ENCODE measurements around the gene ANXA6.

The ANXA6 gene

GRCh38 chr5:151097061-151097460, 60.5 kb downstream of the ANXA6 start:
- H3K27me3 ChIP-seq (ENCODE audit: low read depth, low read length): no peaks in the 10 kb centered on the region
- peaks cover 8 to 21% of the 10 kb centered on the region in 2 donors for H3K36me3 ChIP-seq (ENCODE audit: control insufficient read depth in 1 of 2, insufficient read depth in 2 of 2, low read length in 2 of 2)
- no peak overlapping the region for H3K27ac ChIP-seq (ENCODE audit: low read length)
- no peaks in the 10 kb centered on the region for H3K9me3 ChIP-seq (ENCODE audit: control insufficient read depth in 1 of 2, low read length in 2 of 2)
- peaks cover 33 to 37% of the 10 kb centered on the region in 2 donors for H3K4me1 ChIP-seq (ENCODE audit: control insufficient read depth in 1 of 2, insufficient read depth in 2 of 2, low read length in 2 of 2)
- no peak overlapping the region for H3K4me3 ChIP-seq (ENCODE audit: low read depth in 1 of 2, low read length in 2 of 2)

GRCh38 chr5:151096001-151096373, 61.6 kb downstream of the ANXA6 start:
- Histone ChIP-seq H3K4me1 (ENCODE audit: control insufficient read depth in 1 of 2, insufficient read depth in 2 of 2, low read length in 2 of 2) (peaks cover 33 to 37% of the 10 kb centered on the region in 2 donors), H3K27ac (ENCODE audit: low read length) (peak overlapping the region; percentile 88), H3K4me3 (ENCODE audit: low read depth in 1 of 2, low read length in 2 of 2) (no peak overlapping the region)

GRCh38 chr5:151095341-151096000, 62.1 kb downstream of the ANXA6 start:
- peaks cover 33 to 37% of the 10 kb centered on the region in 2 donors for H3K4me1 ChIP-seq (ENCODE audit: control insufficient read depth in 1 of 2, insufficient read depth in 2 of 2, low read length in 2 of 2)
- no peaks in the 10 kb centered on the region for H3K27me3 ChIP-seq (ENCODE audit: low read depth, low read length)
- H3K27ac ChIP-seq (ENCODE audit: low read length): peak overlapping the region; percentile 88
- no peak overlapping the region for H3K4me3 ChIP-seq (ENCODE audit: low read depth in 1 of 2, low read length in 2 of 2)
- peaks cover 0 to 7% of the 10 kb centered on the region in 2 donors for H3K36me3 ChIP-seq (ENCODE audit: control insufficient read depth in 1 of 2, insufficient read depth in 2 of 2, low read length in 2 of 2)
- H3K9me3 ChIP-seq (ENCODE audit: control insufficient read depth in 1 of 2, low read length in 2 of 2): no peaks in the 10 kb centered on the region

More at GRCh38 chr5:151096001-151096373, 61.6 kb downstream of the ANXA6 start:
- Histone ChIP-seq H3K27me3 (ENCODE audit: low read depth, low read length) (no peaks in the 10 kb centered on the region), H3K9me3 (ENCODE audit: control insufficient read depth in 1 of 2, low read length in 2 of 2) (no peaks in the 10 kb centered on the region), H3K36me3 (ENCODE audit: control insufficient read depth in 1 of 2, insufficient read depth in 2 of 2, low read length in 2 of 2) (peaks cover 3 to 10% of the 10 kb centered on the region in 2 donors)

GRCh38 chr5:151094852-151095245, 62.7 kb downstream of the ANXA6 start:
- H3K36me3 ChIP-seq (ENCODE audit: control insufficient read depth in 1 of 2, insufficient read depth in 2 of 2, low read length in 2 of 2): peaks cover 0 to 7% of the 10 kb centered on the region in 2 donors
- no peaks in the 10 kb centered on the region for H3K27me3 ChIP-seq (ENCODE audit: low read depth, low read length)
- H3K4me3 ChIP-seq (ENCODE audit: low read depth in 1 of 2, low read length in 2 of 2): no peak overlapping the region
- H3K4me1 ChIP-seq (ENCODE audit: control insufficient read depth in 1 of 2, insufficient read depth in 2 of 2, low read length in 2 of 2): peaks cover 33 to 35% of the 10 kb centered on the region in 2 donors
- peak overlapping the region; percentile 88 for H3K27ac ChIP-seq (ENCODE audit: low read length)
- H3K9me3 ChIP-seq (ENCODE audit: control insufficient read depth in 1 of 2, low read length in 2 of 2): no peaks in the 10 kb centered on the region

GRCh38 chr5:151094030-151094851, 63.3 kb downstream of the ANXA6 start:
- H3K36me3 ChIP-seq (ENCODE audit: control insufficient read depth in 1 of 2, insufficient read depth in 2 of 2, low read length in 2 of 2): peaks cover 0 to 2% of the 10 kb centered on the region in 2 donors
- peak overlapping the region in 1 of 2 donors; percentile 28 for H3K4me3 ChIP-seq (ENCODE audit: low read depth in 1 of 2, low read length in 2 of 2)

GRCh38 chr5:151093476-151093889, 64.1 kb downstream of the ANXA6 start:
- Histone ChIP-seq H3K4me1 (ENCODE audit: control insufficient read depth in 1 of 2, insufficient read depth in 2 of 2, low read length in 2 of 2) (peaks cover 30 to 35% of the 10 kb centered on the region in 2 donors), H3K27ac (ENCODE audit: low read length) (peak overlapping the region; percentile 88)

More at GRCh38 chr5:151094030-151094851, 63.3 kb downstream of the ANXA6 start:
- H3K27ac ChIP-seq (ENCODE audit: low read length): peak overlapping the region; percentile 88
- no peaks in the 10 kb centered on the region for H3K27me3 ChIP-seq (ENCODE audit: low read depth, low read length)
- H3K9me3 ChIP-seq (ENCODE audit: control insufficient read depth in 1 of 2, low read length in 2 of 2): no peaks in the 10 kb centered on the region
- peaks cover 33 to 35% of the 10 kb centered on the region in 2 donors for H3K4me1 ChIP-seq (ENCODE audit: control insufficient read depth in 1 of 2, insufficient read depth in 2 of 2, low read length in 2 of 2)

GRCh38 chr5:151092762-151093161, 64.8 kb downstream of the ANXA6 start:
- Histone ChIP-seq H3K4me3 (ENCODE audit: low read depth in 1 of 2, low read length in 2 of 2) (no peak overlapping the region), H3K36me3 (ENCODE audit: control insufficient read depth in 1 of 2, insufficient read depth in 2 of 2, low read length in 2 of 2) (no peaks in the 10 kb centered on the region), H3K27me3 (ENCODE audit: low read depth, low read length) (no peaks in the 10 kb centered on the region), H3K4me1 (ENCODE audit: control insufficient read depth in 1 of 2, insufficient read depth in 2 of 2, low read length in 2 of 2) (peaks cover 30 to 31% of the 10 kb centered on the region in 2 donors), H3K27ac (ENCODE audit: low read length) (peak overlapping the region; percentile 88), H3K9me3 (ENCODE audit: control insufficient read depth in 1 of 2, low read length in 2 of 2) (no peaks in the 10 kb centered on the region)

More at GRCh38 chr5:151093476-151093889, 64.1 kb downstream of the ANXA6 start:
- Histone ChIP-seq H3K9me3 (ENCODE audit: control insufficient read depth in 1 of 2, low read length in 2 of 2) (no peaks in the 10 kb centered on the region), H3K36me3 (ENCODE audit: control insufficient read depth in 1 of 2, insufficient read depth in 2 of 2, low read length in 2 of 2) (no peaks in the 10 kb centered on the region), H3K4me3 (ENCODE audit: low read depth in 1 of 2, low read length in 2 of 2) (no peak overlapping the region), H3K27me3 (ENCODE audit: low read depth, low read length) (no peaks in the 10 kb centered on the region)

- no peaks in the 10 kb centered on the region for H3K27me3 ChIP-seq (ENCODE audit: low read depth, low read length)
- H3K36me3 ChIP-seq (ENCODE audit: control insufficient read depth in 1 of 2, insufficient read depth in 2 of 2, low read length in 2 of 2): no peaks in the 10 kb centered on the region
- no peak overlapping the region for H3K4me3 ChIP-seq (ENCODE audit: low read depth in 1 of 2, low read length in 2 of 2)
- H3K27ac ChIP-seq (ENCODE audit: low read length): no peak overlapping the region
- H3K4me1 ChIP-seq (ENCODE audit: control insufficient read depth in 1 of 2, insufficient read depth in 2 of 2, low read length in 2 of 2): peaks cover 21 to 34% of the 10 kb centered on the region in 2 donors
- H3K9me3 ChIP-seq (ENCODE audit: control insufficient read depth in 1 of 2, low read length in 2 of 2): no peaks in the 10 kb centered on the region
Observed at GRCh38 chr5:151089726-151090125, 67.9 kb downstream of the ANXA6 start.

GRCh38 chr5:151088986-151089385, 68.6 kb downstream of the ANXA6 start:
- no peak overlapping the region for H3K27ac ChIP-seq (ENCODE audit: low read length)
- H3K4me3 ChIP-seq (ENCODE audit: low read depth in 1 of 2, low read length in 2 of 2): no peak overlapping the region
- H3K9me3 ChIP-seq (ENCODE audit: control insufficient read depth in 1 of 2, low read length in 2 of 2): no peaks in the 10 kb centered on the region
- no peaks in the 10 kb centered on the region for H3K27me3 ChIP-seq (ENCODE audit: low read depth, low read length)
- H3K36me3 ChIP-seq (ENCODE audit: control insufficient read depth in 1 of 2, insufficient read depth in 2 of 2, low read length in 2 of 2): no peaks in the 10 kb centered on the region
- peaks cover 14 to 30% of the 10 kb centered on the region in 2 donors for H3K4me1 ChIP-seq (ENCODE audit: control insufficient read depth in 1 of 2, insufficient read depth in 2 of 2, low read length in 2 of 2)

- H3K27ac ChIP-seq (ENCODE audit: low read length): peak overlapping the region; percentile 88
Observed at GRCh38 chr5:151087486-151087885, 70.1 kb downstream of the ANXA6 start.

GRCh38 chr5:151086905-151087360, 70.6 kb downstream of the ANXA6 start:
- peak overlapping the region; percentile 88 for H3K27ac ChIP-seq (ENCODE audit: low read length)
- no peaks in the 10 kb centered on the region for H3K9me3 ChIP-seq (ENCODE audit: control insufficient read depth in 1 of 2, low read length in 2 of 2)
- H3K4me1 ChIP-seq (ENCODE audit: control insufficient read depth in 1 of 2, insufficient read depth in 2 of 2, low read length in 2 of 2): peaks cover 4 to 28% of the 10 kb centered on the region in 2 donors
- H3K27me3 ChIP-seq (ENCODE audit: low read depth, low read length): no peaks in the 10 kb centered on the region
- H3K36me3 ChIP-seq (ENCODE audit: control insufficient read depth in 1 of 2, insufficient read depth in 2 of 2, low read length in 2 of 2): no peaks in the 10 kb centered on the region
- no peak overlapping the region for H3K4me3 ChIP-seq (ENCODE audit: low read depth in 1 of 2, low read length in 2 of 2)

More at GRCh38 chr5:151087486-151087885, 70.1 kb downstream of the ANXA6 start:
- Histone ChIP-seq H3K4me3 (ENCODE audit: low read depth in 1 of 2, low read length in 2 of 2) (no peak overlapping the region), H3K36me3 (ENCODE audit: control insufficient read depth in 1 of 2, insufficient read depth in 2 of 2, low read length in 2 of 2) (no peaks in the 10 kb centered on the region), H3K4me1 (ENCODE audit: control insufficient read depth in 1 of 2, insufficient read depth in 2 of 2, low read length in 2 of 2) (peaks cover 4 to 28% of the 10 kb centered on the region in 2 donors), H3K27me3 (ENCODE audit: low read depth, low read length) (no peaks in the 10 kb centered on the region), H3K9me3 (ENCODE audit: control insufficient read depth in 1 of 2, low read length in 2 of 2) (no peaks in the 10 kb centered on the region)
